HG02798 (cell line): ENCODE data around the gene MAP7D3.
A peak's percentile ranks its signal among the peaks of the same experiment; 100 is the strongest.
"Not testable (repeated sequence)": the region's sequence is repeated elsewhere in the genome, so short reads cannot be mapped to it uniquely, and the experiment has no call there.

Experiments
- ATAC-seq: cut with Tn5 transposase; IDR thresholded peaks from one replicate; pipeline ENCODE4 v1.9.1; 2021; ENCODE audit warnings: mild to moderate bottlenecking; ENCODE audit not compliant: unreplicated experiment, poor library complexity

Gene MAP7D3

GRCh38 chrX:136251041-136251991 is at the start of gene MAP7D3:
Gene MAP7D3 (minus strand): TSS chrX:136251400. CDS start chrX:136251358, 42 bp downstream.
- peak; percentile 93 for ATAC-seq

GRCh38 chrX:136300721-136301120 is 49.5 kb upstream of the MAP7D3 start, which contains the start of gene ADGRG4:
Gene ADGRG4 (plus strand): TSS chrX:136300963. CDS start chrX:136308778, 7,815 bp downstream.
- not testable (repeated sequence) for ATAC-seq

GRCh38 chrX:136295380-136295779 is 44.2 kb upstream of the MAP7D3 start:
- no peak for ATAC-seq

- no peak for ATAC-seq
Measured at GRCh38 chrX:136292656-136293055, 41.5 kb upstream of the MAP7D3 start.

GRCh38 chrX:136291824-136292223 is 40.6 kb upstream of the MAP7D3 start:
- no peak for ATAC-seq

- not testable (repeated sequence) for ATAC-seq
Measured at GRCh38 chrX:136286375-136286774, 35.2 kb upstream of the MAP7D3 start.

- ATAC-seq, result no peak
Measured at GRCh38 chrX:136275553-136275952, 24.4 kb upstream of the MAP7D3 start.

- ATAC-seq, result no peak
Measured at GRCh38 chrX:136273986-136274385, 22.8 kb upstream of the MAP7D3 start.

- no peak for ATAC-seq
Measured at GRCh38 chrX:136272325-136272724, 21.1 kb upstream of the MAP7D3 start.

- no peak for ATAC-seq
Measured at GRCh38 chrX:136271300-136271699, 20.1 kb upstream of the MAP7D3 start.

GRCh38 chrX:136269921-136270320 is 18.7 kb upstream of the MAP7D3 start:
- no peak for ATAC-seq

GRCh38 chrX:136268051-136269048 is 17.1 kb upstream of the MAP7D3 start:
- peak; percentile 60 for ATAC-seq

- no peak for ATAC-seq
Measured at GRCh38 chrX:136266828-136267227, 15.6 kb upstream of the MAP7D3 start.

GRCh38 chrX:136262812-136263315 is 11.7 kb upstream of the MAP7D3 start:
- no peak for ATAC-seq

GRCh38 chrX:136262243-136262642 is 11.0 kb upstream of the MAP7D3 start:
- no peak for ATAC-seq

- no peak for ATAC-seq
Measured at GRCh38 chrX:136261321-136261720, 10.1 kb upstream of the MAP7D3 start.

GRCh38 chrX:136260776-136261175 is 9.6 kb upstream of the MAP7D3 start:
- ATAC-seq, result no peak

GRCh38 chrX:136259543-136259942 is 8.3 kb upstream of the MAP7D3 start:
- ATAC-seq, result no peak

- no peak for ATAC-seq
Measured at GRCh38 chrX:136258951-136259350, 7.8 kb upstream of the MAP7D3 start.

GRCh38 chrX:136256026-136256425 is 4.8 kb upstream of the MAP7D3 start:
- no peak for ATAC-seq
